Stimulated activated CD4-positive, alpha-beta T cell treated with anti-CD3 and anti-CD28 coated beads, Interleukin-15, amount 100 ng/mL, for 1 hour (primary cell): ENCODE results near the gene PPP1R17.

Experiments used
- DNase-seq, 2 donors: peaks; one replicate each; pipeline ENCODE4 v3.0.0-alpha.2; 2020; ENCODE audit warnings: low read depth in 1 of 2, low spot score in 1 of 2

PPP1R17 gene

GRCh38 chr7:31699050-31699449 lies 12.0 kb downstream of the PPP1R17 start:
- no peak for DNase-seq

DNA sequence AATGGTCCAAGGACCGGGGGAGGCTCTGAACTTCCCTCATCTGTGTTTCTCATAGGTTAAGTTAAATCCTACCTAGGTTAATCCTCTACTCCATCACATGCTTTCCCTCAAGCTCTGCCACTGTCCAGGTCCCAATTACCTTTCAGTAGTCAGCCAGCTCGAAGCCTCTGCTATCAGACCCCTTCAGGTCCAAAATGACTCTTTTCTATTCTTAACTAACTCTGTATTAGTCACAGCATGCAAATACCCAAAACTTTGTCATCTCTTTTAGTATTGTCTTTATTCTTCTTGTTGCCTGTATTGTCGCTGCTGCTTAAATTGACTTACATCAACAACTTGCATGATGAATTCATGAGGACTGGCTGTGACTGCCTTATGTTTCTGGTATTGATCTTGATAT lies 15.3 kb downstream of the PPP1R17 start:
- DNase-seq, result no peak

DNA sequence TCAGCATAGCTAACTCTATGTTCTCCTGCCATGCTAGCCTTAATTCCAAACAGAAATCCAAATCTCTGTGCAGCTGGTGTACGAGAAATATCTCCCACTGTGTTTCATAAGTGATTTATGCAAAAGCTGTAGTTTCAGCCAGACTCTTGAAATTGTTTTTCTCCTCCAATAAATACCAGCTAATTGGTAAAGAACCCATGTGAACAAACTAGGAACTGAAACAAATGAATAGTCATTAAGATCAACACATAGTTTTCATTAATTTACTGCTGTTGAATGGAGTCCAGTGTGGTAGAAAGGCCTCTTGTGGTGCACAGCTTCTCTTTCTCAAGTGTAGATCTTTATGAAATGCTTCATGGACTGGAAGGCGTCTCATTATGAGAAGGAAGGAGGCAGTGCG lies 18.4 kb downstream of the PPP1R17 start:
- DNase-seq, result no peak

DNA sequence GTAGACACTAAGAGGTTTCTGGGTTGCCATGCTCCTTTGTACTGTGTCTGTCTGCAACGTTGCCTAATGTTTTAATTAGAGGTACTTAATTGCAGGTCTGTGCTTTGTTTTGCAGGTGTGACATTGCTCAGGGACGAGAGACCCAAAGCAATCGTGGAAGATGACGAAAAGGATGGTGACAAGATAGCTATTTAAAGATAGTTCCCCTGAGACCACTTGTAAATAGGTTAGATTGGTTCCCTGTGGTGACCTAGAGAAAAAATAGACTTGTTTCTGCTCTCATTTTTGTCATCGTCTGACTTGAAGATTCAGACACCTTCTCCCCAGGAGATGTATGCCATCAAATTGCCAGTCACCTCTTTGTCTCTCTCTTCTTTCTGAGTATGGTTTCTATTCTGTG lies 20.1 kb downstream of the PPP1R17 start:
- no peak for DNase-seq

DNA sequence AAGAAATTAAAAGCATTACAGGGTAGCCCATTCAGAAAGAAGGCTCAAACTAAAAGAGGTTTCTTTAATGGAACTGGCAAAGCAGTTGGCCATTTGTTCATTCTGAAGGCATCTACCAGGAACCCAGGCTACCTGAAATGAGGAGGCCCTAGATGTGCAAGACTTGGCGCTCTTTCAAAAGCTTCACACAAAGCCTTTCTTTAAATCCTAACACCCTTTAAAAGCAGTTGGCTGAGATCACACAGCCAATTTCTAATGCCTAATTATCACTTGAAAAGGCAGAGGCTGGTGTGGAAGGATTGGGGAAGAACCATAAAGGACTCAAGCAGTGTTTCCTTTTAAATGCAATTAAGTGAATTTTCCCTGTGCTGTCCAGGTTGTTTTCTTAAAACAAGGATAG lies 23.2 kb downstream of the PPP1R17 start:
- no peak for DNase-seq

GRCh38 chr7:31716355-31716754 lies 29.3 kb downstream of the PPP1R17 start:
- DNase-seq, result no peak

- DNase-seq, result no peak
These were observed 33.4 kb downstream of the PPP1R17 start for GRCh38 chr7:31720366-31720765.

DNA sequence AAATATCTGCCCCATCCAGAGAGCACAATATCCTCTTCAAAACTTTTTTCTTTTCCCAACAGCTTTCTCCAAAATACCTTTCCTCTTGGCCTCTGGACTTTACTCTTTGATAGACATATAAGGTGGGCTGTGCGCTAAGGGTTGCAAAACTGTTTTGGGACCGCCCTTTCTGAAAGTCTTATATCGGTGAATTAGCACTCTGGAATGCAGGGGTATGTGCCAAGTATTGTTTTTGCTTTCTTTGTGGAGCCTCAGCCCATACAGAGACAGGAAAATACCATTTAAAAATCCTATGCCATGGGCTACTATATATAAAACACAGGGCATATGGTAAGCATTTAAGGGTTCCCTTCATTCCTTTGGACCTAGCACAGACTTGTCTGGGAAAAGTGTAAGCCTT lies 37.7 kb downstream of the PPP1R17 start:
- no peak for DNase-seq

- no peak for DNase-seq
These were observed 42.3 kb downstream of the PPP1R17 start for GRCh38 chr7:31729195-31729804.

GRCh38 chr7:31734456-31734855 lies 47.4 kb downstream of the PPP1R17 start:
- no peak for DNase-seq

- DNase-seq, result no peak
These were observed 49.3 kb downstream of the PPP1R17 start for GRCh38 chr7:31735991-31736982.

DNA sequence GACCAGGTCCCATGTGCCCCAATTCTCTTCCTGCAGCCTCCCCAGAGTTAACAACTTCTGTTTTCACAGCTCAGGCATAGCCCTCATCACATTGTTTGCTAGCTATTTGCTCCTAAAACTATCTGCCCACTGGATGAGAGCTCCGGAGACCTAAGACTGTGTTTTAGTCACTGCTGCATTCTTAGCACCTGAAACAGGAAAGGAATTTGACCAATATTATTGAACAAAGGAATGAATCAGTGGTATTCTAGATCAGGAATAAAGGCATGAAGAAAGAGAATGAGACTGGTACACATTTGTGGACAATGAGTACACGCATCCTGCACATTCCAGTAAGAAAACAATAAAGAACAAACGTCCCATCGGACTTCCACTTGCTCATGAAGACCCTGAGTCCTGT lies 54.8 kb downstream of the PPP1R17 start:
- DNase-seq, result no peak

- no peak for DNase-seq
These were observed 57.4 kb downstream of the PPP1R17 start for GRCh38 chr7:31744294-31744874.

DNA sequence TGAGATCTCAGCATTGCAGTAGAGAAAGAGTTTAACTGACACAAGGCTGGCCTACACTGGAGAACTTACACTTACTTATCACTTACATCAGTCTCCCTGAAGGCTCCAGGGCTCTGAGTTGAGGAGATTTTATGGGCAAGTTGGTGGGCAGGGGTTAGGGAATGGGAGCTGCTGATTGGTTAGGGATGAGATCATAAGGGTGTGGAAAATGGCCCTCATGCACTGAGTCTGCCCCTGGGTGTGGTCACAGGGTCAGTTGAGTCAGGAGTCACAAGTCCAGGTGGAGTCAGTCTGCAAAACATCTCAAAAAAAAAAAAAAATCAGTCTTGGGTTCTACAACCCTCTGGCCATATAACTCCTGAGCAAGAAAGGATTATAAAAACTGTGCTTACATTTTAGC lies 60.5 kb downstream of the PPP1R17 start:
- DNase-seq, result no peak

- DNase-seq, result no peak
These were observed 61.1 kb downstream of the PPP1R17 start for GRCh38 chr7:31748084-31748483.

DNA sequence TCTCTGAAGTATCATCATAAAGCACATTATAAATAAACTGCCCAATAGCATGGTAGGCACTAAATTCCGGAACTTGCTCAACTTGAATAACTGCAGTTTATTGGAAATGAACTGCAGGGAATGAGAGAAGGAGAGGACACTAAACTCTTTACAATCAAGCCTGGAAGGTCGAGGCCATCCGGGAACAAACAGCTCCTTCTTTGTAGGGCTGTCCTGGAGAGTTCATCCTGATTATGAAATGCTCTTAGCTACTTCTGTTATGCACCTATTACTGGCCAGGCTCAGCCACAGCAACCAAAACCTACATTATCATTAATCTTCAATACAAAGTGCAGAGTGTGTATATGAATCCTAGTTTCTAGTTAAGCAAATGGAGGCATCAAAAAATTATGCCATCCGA lies 64.7 kb downstream of the PPP1R17 start:
- DNase-seq, result no peak
